Body of pancreas (tissue), 4 donors: ENCODE results near the gene SLC16A9. TPM values are rescaled to one million over a fixed set of nuclear protein-coding genes. Genes with fewer than 3 reads are reported as not detected.

ENCODE experiments used
- ATAC-seq: fragments of 150-250 bp; one replicate; pipeline ENCODE4 v1.9.1; 2016
- DNase-seq, 4 donors: peaks; one replicate each; pipeline ENCODE4 v3.0.0-alpha.2; 2019
- H3K27ac ChIP-seq, 4 donors: fragments of 200-600 bp; sonication (generic); 1 replicate in 3 of 4; 2 replicates in 1 of 4; pipeline versions ENCODE4 v1.5.1 to v1.6.1; 2016 to 2019; ENCODE audit warnings: mild to moderate bottlenecking in 1 of 4, mixed read lengths in 1 of 4, moderate library complexity in 1 of 4
- H3K27me3 ChIP-seq, 2 donors: fragments of 200-600 bp; sonication (generic); one replicate each; pipeline ENCODE4 v1.6.0; 2016; ENCODE audit warnings: mild to moderate bottlenecking in 1 of 2
- H3K36me3 ChIP-seq, 2 donors: fragments of 200-600 bp; sonication (generic); replicated peaks in 1 of 2; 2 replicates each; pipeline ENCODE4 v1.5.1; 2016; ENCODE audit warnings: low read depth in 2 of 2; ENCODE audit not compliant: insufficient read depth in 1 of 2
- H3K4me1 ChIP-seq: fragments of 200-600 bp; sonication (generic); one replicate; pipeline ENCODE4 v1.6.0; 2016
- H3K4me3 ChIP-seq, 2 donors: fragments of 200-600 bp; sonication (generic); 1 replicate in 1 of 2; 2 replicates in 1 of 2; pipeline ENCODE4 v1.5.1; 2016 to 2019
- H3K9me3 ChIP-seq, 3 donors: fragments of 200-600 bp; sonication (generic); 1 replicate in 2 of 3; 2 replicates in 1 of 3; pipeline ENCODE4 v1.5.1; 2016
- CTCF ChIP-seq, 7 experiments: fragments of 450-650 bp in 4 of 7; fragments of 200-600 bp in 3 of 7; sonication (generic) in 3 of 7; IDR thresholded peaks; one replicate each; pipeline ENCODE4 v1.5.1; 2016 to 2019; ENCODE audit warnings: antibody characterized with exemption in 7 of 7
- POLR2A ChIP-seq, 3 donors: fragments of 450-650 bp; IDR thresholded peaks; one replicate each; pipeline ENCODE4 v1.6.1; 2016; ENCODE audit warnings: antibody characterized with exemption in 3 of 3, mild to moderate bottlenecking in 2 of 3
- WGBS, 2 donors: methylation state at CpG; one replicate each; pipeline ENCODE4 v1.1.5; 2017; 5-methylcytosine and 5-hydroxymethylcytosine counted together
- intact Hi-C: fragments of 100-400 bp; cut with DNase I; formaldehyde crosslinking; loops from one replicate; pipeline ENCODE4 v1.15.1; 2023
- total RNA-seq, 2 donors: library from RNA; depleted of rRNA; stranded (reverse); fragments of >200 nt; gene quantifications; one replicate each; pipeline ENCODE4 v1.1.0, GENCODE V29; 2016

The SLC16A9 gene
- total RNA-seq, 2 donors from 2014 or later, result 0.78 to 2.6 TPM

- Histone ChIP-seq H3K4me3 (no peak overlapping the region), H3K4me1 (no peaks in the 10 kb centered on the region), H3K27me3 (no peaks in the 10 kb centered on the region), H3K27ac (no peak overlapping the region), H3K9me3 (no peaks in the 10 kb centered on the region), H3K36me3 (no peaks in the 10 kb centered on the region)
- intact Hi-C loops, result loop anchor here (5.0 kb wide), 1 partner anchor 842 kb away; no protein-coding TSS in a partner anchor
- TF ChIP-seq CTCF (IDR thresholded peaks at IDR 0.05) (no peak), POLR2A (IDR thresholded peaks at IDR 0.05) (no peak)
- 78 to 88% methylated on average over 3 of the region's 3 CpGs for WGBS, 2 donors
- no peak for DNase-seq
- no peak for ATAC-seq
Measured at GRCh38 chr10:59624136-59624535, 85.5 kb downstream of the SLC16A9 start.

GRCh38 chr10:59623133-59624121, 86.2 kb downstream of the SLC16A9 start:
- no peak for TF ChIP-seq CTCF (IDR thresholded peaks at IDR 0.05)
- H3K27ac ChIP-seq, result no peak overlapping the region
- DNase-seq (no peak), ATAC-seq (no peak)
- H3K4me1 ChIP-seq, result peaks cover 5% of the 10 kb centered on the region
- H3K4me3 ChIP-seq, result no peak overlapping the region
- no peaks in the 10 kb centered on the region for H3K36me3 ChIP-seq
- intact Hi-C loops, result loop anchor here (5.0 kb wide), 1 partner anchor 841 kb away; no protein-coding TSS in a partner anchor
- WGBS, 2 donors, result 57 to 64% methylated on average over 16 of the region's 16 CpGs
- H3K27me3 ChIP-seq, result no peaks in the 10 kb centered on the region
- no peaks in the 10 kb centered on the region for H3K9me3 ChIP-seq

- H3K9me3 ChIP-seq, result no peaks in the 10 kb centered on the region
- 47 to 49% methylated on average over 16 of the region's 16 CpGs for WGBS, 2 donors
- H3K36me3 ChIP-seq, result no peaks in the 10 kb centered on the region
- DNase-seq, result peak; percentile 38 to 66 (median 53)
- H3K27me3 ChIP-seq, result no peaks in the 10 kb centered on the region
- ATAC-seq, result peak; percentile 58
- intact Hi-C loops, result loop anchor here (5.0 kb wide), 1 partner anchor 840 kb away; no protein-coding TSS in a partner anchor
- TF ChIP-seq CTCF (IDR thresholded peaks at IDR 0.05) (peak; percentile 12 to 68 (median 55)), POLR2A (IDR thresholded peaks at IDR 0.05) (no peak)
- H3K4me1 ChIP-seq, result peaks cover 8% of the 10 kb centered on the region
- no peak overlapping the region for H3K4me3 ChIP-seq
- H3K27ac ChIP-seq, result no peak overlapping the region
Measured at GRCh38 chr10:59622320-59623132, 87.1 kb downstream of the SLC16A9 start.

- no peaks in the 10 kb centered on the region for H3K9me3 ChIP-seq
- H3K4me1 ChIP-seq, result peaks cover 8% of the 10 kb centered on the region
- no peaks in the 10 kb centered on the region for H3K27me3 ChIP-seq
- WGBS, 2 donors, result 95% methylated on average over 1 of the region's 1 CpG
- H3K27ac ChIP-seq, result no peak overlapping the region
- no peak for ATAC-seq
- TF ChIP-seq CTCF (IDR thresholded peaks at IDR 0.05) (no peak), POLR2A (IDR thresholded peaks at IDR 0.05) (no peak)
- no peak overlapping the region for H3K4me3 ChIP-seq
- no peaks in the 10 kb centered on the region for H3K36me3 ChIP-seq
- intact Hi-C loops, result loop anchor here (5.0 kb wide), 1 partner anchor 839 kb away; no protein-coding TSS in a partner anchor
- DNase-seq, result no peak
Measured at GRCh38 chr10:59621771-59622170, 87.9 kb downstream of the SLC16A9 start.
